PFSK-1 (cell line): ENCODE results near the gene TMEM198.

Experiments used
- FOXP2 ChIP-seq: optimal IDR thresholded peaks from 2 replicates; pipeline ENCODE3; 2011; ENCODE audit warnings: borderline replicate concordance, control low read depth, inconsistent platforms; ENCODE audit not compliant: insufficient read depth; ENCODE audit errors: extremely low read length, extremely low read depth
- POLR2AphosphoS5 ChIP-seq: IDR thresholded peaks from 2 replicates; pipeline ENCODE4 v1.6.1; 2012; ENCODE audit warnings: low read depth, mild to moderate bottlenecking, control low read depth, low read length, moderate library complexity
- REST ChIP-seq, 2 experiments: IDR thresholded peaks; 2 replicates each; pipeline versions ENCODE4 v1.6.1 to v1.8.0; 2011 to 2012; ENCODE audit warnings: low read depth in 2 of 2, low read length in 2 of 2, control low read depth in 1 of 2, inconsistent platforms in 1 of 2, mild to moderate bottlenecking in 1 of 2, moderate library complexity in 1 of 2; ENCODE audit not compliant: insufficient read depth in 1 of 2
- SIN3A ChIP-seq: IDR thresholded peaks from 2 replicates; pipeline ENCODE4 v1.6.1; 2012; ENCODE audit warnings: mild to moderate bottlenecking, low read length, moderate library complexity, borderline replicate concordance; ENCODE audit not compliant: insufficient read depth
- TAF1 ChIP-seq: IDR thresholded peaks from 2 replicates; pipeline ENCODE4 v1.6.1; 2012; ENCODE audit warnings: low read length, control low read depth, borderline replicate concordance; ENCODE audit not compliant: insufficient read depth

- TF ChIP-seq SIN3A (no peak), REST (IDR thresholded peaks at IDR 0.05; ENCODE audit: insufficient read depth in 1 of 2, low read depth in 2 of 2, low read length in 2 of 2) (no peak), POLR2AphosphoS5 (no peak), TAF1 (no peak), FOXP2 (no peak)
These were observed 7.9 kb downstream of the TMEM198 start for GRCh38 chr2:219551441-219552381.
